Measurements from ENCODE around the gene C1QTNF9B.

DNA sequence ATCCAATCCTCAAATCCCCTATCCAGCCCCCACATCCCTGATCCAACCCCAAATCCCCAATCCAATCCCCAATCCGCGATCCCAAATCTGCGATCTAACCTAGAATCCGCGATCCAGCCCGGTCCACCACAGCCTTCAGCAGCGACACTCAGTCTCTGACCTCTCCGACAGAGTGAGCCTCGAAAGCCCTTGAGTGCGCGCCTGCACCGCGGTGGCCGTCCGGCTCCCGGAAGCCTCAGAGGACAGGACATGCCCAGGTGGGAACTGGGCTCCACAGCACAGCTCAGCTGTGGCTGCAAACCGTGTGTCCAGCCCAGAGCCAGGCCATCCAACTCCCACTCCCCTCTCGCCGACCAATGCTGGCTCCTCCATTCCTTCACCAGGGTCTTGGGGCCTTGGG, 48.8 kb upstream of the C1QTNF9B start:
- TF ChIP-seq GATA2 (IDR thresholded peaks at IDR 0.05; ENCODE audit: low read depth, low read length) (no peak), GATA3 (IDR thresholded peaks at IDR 0.05; ENCODE audit: low read depth, low read length) (no peak)
